ENCODE data around the gene PAX5. TPM values are rescaled to one million over a fixed set of nuclear protein-coding genes. Genes with fewer than 3 reads are reported as not detected.

Gene PAX5
- polyA plus RNA-seq, 3 donors: 0.03 to 0.15 TPM; not detected in 1

GRCh38 chr9:36865731-36866635 lies 168.1 kb downstream of the PAX5 start:
- no peak for DNase-seq
- peaks cover 4 to 13% (median 6%) of the 10 kb centered on the region in 3 donors for H3K27me3 Mint-ChIP-seq (ENCODE audit: low read depth in 3 of 3)
- Histone ChIP-seq H3K9me3 (replicated peaks in 1 of 2; ENCODE audit: control insufficient read depth in 1 of 2, insufficient read depth in 1 of 2, low read length in 2 of 2) (no peaks in the 10 kb centered on the region), H3K79me2 (ENCODE audit: insufficient read depth, low read length) (no peaks in the 10 kb centered on the region), H3K9ac (ENCODE audit: insufficient read depth, low read length, poor library complexity, severe bottlenecking) (no peak overlapping the region), H2AFZ (ENCODE audit: insufficient read depth, low read depth, low read length, poor library complexity, severe bottlenecking) (no peak overlapping the region), H3K4me3 (replicated peaks in 1 of 3; ENCODE audit: low read depth in 2 of 3, low read length in 3 of 3) (no peak overlapping the region), H4K20me1 (ENCODE audit: insufficient read depth, low read length) (no peaks in the 10 kb centered on the region), H3K36me3 (replicated peaks in 1 of 2; ENCODE audit: control insufficient read depth in 1 of 2, insufficient read depth in 2 of 2, low read length in 2 of 2) (no peaks in the 10 kb centered on the region), H3K4me1 (ENCODE audit: control insufficient read depth in 1 of 2, insufficient read depth in 2 of 2, low read length in 2 of 2) (no peaks in the 10 kb centered on the region), H3K27me3 (ENCODE audit: control insufficient read depth in 2 of 2, insufficient read depth in 2 of 2, low read length in 2 of 2) (no peaks in the 10 kb centered on the region), H3K27ac (ENCODE audit: low read depth in 1 of 2, low read length in 2 of 2) (no peak overlapping the region), H3K4me2 (replicated peaks; ENCODE audit: extremely low read depth, low read length, poor library complexity, severe bottlenecking) (no peak overlapping the region)
- no peaks in the 10 kb centered on the region for H3K36me3 Mint-ChIP-seq
- 93% methylated on average over 20 of the region's 20 CpGs for WGBS (ENCODE audit: insufficient coverage)
- H3K4me1 Mint-ChIP-seq: no peaks in the 10 kb centered on the region
- H3K4me3 Mint-ChIP-seq: peak overlapping the region in 1 of 2 donors; percentile 28
- H3K9me3 Mint-ChIP-seq: peaks cover 0 to 3% (median 0%) of the 10 kb centered on the region in 7 donors
- TF ChIP-seq, protein P1, sequence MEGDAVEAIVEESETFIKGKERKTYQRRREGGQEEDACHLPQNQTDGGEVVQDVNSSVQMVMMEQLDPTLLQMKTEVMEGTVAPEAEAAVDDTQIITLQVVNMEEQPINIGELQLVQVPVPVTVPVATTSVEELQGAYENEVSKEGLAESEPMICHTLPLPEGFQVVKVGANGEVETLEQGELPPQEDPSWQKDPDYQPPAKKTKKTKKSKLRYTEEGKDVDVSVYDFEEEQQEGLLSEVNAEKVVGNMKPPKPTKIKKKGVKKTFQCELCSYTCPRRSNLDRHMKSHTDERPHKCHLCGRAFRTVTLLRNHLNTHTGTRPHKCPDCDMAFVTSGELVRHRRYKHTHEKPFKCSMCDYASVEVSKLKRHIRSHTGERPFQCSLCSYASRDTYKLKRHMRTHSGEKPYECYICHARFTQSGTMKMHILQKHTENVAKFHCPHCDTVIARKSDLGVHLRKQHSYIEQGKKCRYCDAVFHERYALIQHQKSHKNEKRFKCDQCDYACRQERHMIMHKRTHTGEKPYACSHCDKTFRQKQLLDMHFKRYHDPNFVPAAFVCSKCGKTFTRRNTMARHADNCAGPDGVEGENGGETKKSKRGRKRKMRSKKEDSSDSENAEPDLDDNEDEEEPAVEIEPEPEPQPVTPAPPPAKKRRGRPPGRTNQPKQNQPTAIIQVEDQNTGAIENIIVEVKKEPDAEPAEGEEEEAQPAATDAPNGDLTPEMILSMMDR (IDR thresholded peaks at IDR 0.05): no peak
- intact Hi-C loops (cut with micrococcal nuclease): no loop called here
- H3K27ac Mint-ChIP-seq: no peak overlapping the region

DNA sequence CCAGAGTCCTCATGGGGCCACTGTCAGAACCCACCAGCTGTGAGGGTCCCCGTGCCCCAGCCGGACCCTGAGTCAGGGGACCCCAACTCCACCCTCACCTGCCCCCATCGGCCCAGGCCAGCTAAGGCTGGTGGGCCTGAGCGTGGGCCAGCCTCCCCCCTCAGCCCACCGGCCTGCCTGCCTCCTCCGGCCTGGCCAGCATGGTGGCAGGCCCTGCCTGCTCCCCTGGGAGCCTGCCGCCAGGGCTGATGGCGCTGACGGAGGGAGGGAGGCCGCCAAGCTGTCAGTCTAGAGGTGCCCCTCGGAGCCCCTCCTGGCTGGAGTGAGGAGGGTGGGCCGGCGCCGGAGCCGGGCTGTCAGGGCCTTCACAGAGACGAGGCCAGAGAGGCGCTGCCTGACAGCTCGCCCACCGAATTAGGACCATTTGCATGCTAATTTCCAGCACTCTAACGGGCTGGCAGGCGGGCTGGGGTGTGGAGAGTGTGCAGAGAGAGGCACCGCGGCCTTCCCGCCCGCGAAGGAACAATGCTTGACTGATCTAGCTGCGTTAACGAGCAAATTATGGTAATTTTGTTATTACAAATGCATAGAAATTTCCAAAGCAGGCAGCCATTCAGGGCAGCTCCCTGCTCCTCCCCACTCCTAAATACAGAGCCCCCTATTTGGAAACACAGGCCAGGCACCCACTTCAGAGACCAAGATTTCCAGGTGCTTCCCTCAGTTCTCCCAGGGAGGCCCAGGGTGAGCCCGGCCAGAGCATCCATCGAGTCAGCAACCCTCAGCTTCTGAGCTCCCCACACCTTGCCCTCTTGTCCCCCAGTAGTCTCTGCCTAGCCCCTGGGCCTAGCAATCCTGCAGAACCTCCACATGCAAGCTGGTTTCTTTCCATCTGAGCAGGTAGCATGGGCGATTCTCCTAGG lies 169.3 kb downstream of the PAX5 start:
- TF ChIP-seq, protein P1 (IDR thresholded peaks at IDR 0.05): no peak
- intact Hi-C loops (cut with micrococcal nuclease): no loop called here
- no peaks in the 10 kb centered on the region for H4K20me1 ChIP-seq (ENCODE audit: insufficient read depth, low read length)
- 93% methylated on average over 27 of the region's 31 CpGs for WGBS (ENCODE audit: insufficient coverage)
- no peaks in the 10 kb centered on the region for H3K9me3 ChIP-seq (replicated peaks in 1 of 2; ENCODE audit: control insufficient read depth in 1 of 2, insufficient read depth in 1 of 2, low read length in 2 of 2)
- Mint-ChIP-seq H3K27me3 (ENCODE audit: low read depth in 3 of 3) (peaks cover 6 to 16% (median 7%) of the 10 kb centered on the region in 3 donors), H3K36me3 (no peaks in the 10 kb centered on the region), H3K4me1 (no peaks in the 10 kb centered on the region), H3K4me3 (no peak overlapping the region), H3K9me3 (peaks cover 0 to 3% (median 0%) of the 10 kb centered on the region in 7 donors), H3K27ac (peak overlapping the region in 1 of 7 donors; percentile 64)
- H3K4me3 ChIP-seq (replicated peaks in 1 of 3; ENCODE audit: low read depth in 2 of 3, low read length in 3 of 3): no peak overlapping the region
- DNase-seq: no peak
- no peak overlapping the region for H3K9ac ChIP-seq (ENCODE audit: insufficient read depth, low read length, poor library complexity, severe bottlenecking)
- H3K36me3 ChIP-seq (replicated peaks in 1 of 2; ENCODE audit: control insufficient read depth in 1 of 2, insufficient read depth in 2 of 2, low read length in 2 of 2): no peaks in the 10 kb centered on the region
- H2AFZ ChIP-seq (ENCODE audit: insufficient read depth, low read depth, low read length, poor library complexity, severe bottlenecking): no peak overlapping the region
- H3K4me2 ChIP-seq (replicated peaks; ENCODE audit: extremely low read depth, low read length, poor library complexity, severe bottlenecking): no peak overlapping the region
- no peaks in the 10 kb centered on the region for H3K4me1 ChIP-seq (ENCODE audit: control insufficient read depth in 1 of 2, insufficient read depth in 2 of 2, low read length in 2 of 2)
- no peaks in the 10 kb centered on the region for H3K27me3 ChIP-seq (ENCODE audit: control insufficient read depth in 2 of 2, insufficient read depth in 2 of 2, low read length in 2 of 2)
- no peaks in the 10 kb centered on the region for H3K79me2 ChIP-seq (ENCODE audit: insufficient read depth, low read length)
- no peak overlapping the region for H3K27ac ChIP-seq (ENCODE audit: low read depth in 1 of 2, low read length in 2 of 2)
